CD4-positive, alpha-beta T cell (primary cell): ENCODE measurements around the gene SRP19. TPM values are rescaled to one million over a fixed set of nuclear protein-coding genes. Genes with fewer than 3 reads are reported as not detected.

Experiments
- ATAC-seq: fragments of 200-7000 bp; cut with Tn5 transposase; one replicate; pipeline ENCODE4 v1.10.0; 2022; ENCODE audit warnings: mild to moderate bottlenecking; ENCODE audit not compliant: poor library complexity
- CTCF ChIA-PET: fragments of 350-600 bp; sonication (Branson Sonifier 250); formaldehyde crosslinking; loops from one replicate; lab custom pipeline; 2021; ENCODE audit warnings: antibody characterized with exemption, inconsistent platforms; lab: Charles Lee
- POLR2A ChIA-PET: fragments of 350-600 bp; sonication (Branson Sonifier 250); formaldehyde crosslinking; loops from one replicate; lab custom pipeline; 2021; ENCODE audit warnings: antibody characterized with exemption, inconsistent platforms; lab: Charles Lee
- DNase-seq, 14 experiments: peaks; one replicate each; pipeline ENCODE4 v3.0.0-alpha.2; 2013 to 2020; ENCODE audit warnings: mixed read lengths in 2 of 14
- H3K27ac ChIP-seq, 2 donors: one replicate each; pipeline versions ENCODE4 v1.5.1 to v1.7.0; 2013; ENCODE audit warnings: low read length in 2 of 2, low read depth in 1 of 2, mild to moderate bottlenecking in 1 of 2
- H3K27me3 ChIP-seq, 2 experiments: 1 replicate in 1 of 2; 2 replicates in 1 of 2; pipeline versions ENCODE4 v1.6.1 to v1.7.0; 2013; ENCODE audit warnings: low read length in 2 of 2, control low read depth in 1 of 2, mild to moderate bottlenecking in 1 of 2, moderate library complexity in 1 of 2; ENCODE audit not compliant: insufficient read depth in 2 of 2, control insufficient read depth in 1 of 2
- H3K36me3 ChIP-seq: one replicate; pipeline ENCODE4 v1.6.1; 2013; ENCODE audit warnings: low read length, control low read depth; ENCODE audit not compliant: insufficient read depth
- H3K4me1 ChIP-seq: one replicate; pipeline ENCODE4 v1.6.1; 2013; ENCODE audit warnings: low read length, control low read depth; ENCODE audit not compliant: insufficient read depth
- H3K4me3 ChIP-seq: one replicate; pipeline ENCODE4 v1.5.1; 2013; ENCODE audit warnings: mild to moderate bottlenecking, low read length, moderate library complexity
- H3K9me3 ChIP-seq, 2 experiments: 1 replicate in 1 of 2; 2 replicates in 1 of 2; pipeline versions ENCODE4 v1.6.1 to v1.7.0; 2013; ENCODE audit warnings: low read length in 2 of 2, mild to moderate bottlenecking in 2 of 2, control low read depth in 1 of 2, moderate library complexity in 1 of 2; ENCODE audit not compliant: control insufficient read depth in 1 of 2, insufficient read depth in 1 of 2
- H3K27ac Mint-ChIP-seq: one replicate; pipeline ENCODE4 v1.8.0; 2020; ENCODE audit warnings: mixed read lengths
- H3K27me3 Mint-ChIP-seq: one replicate; pipeline ENCODE4 v1.8.0; 2021; ENCODE audit warnings: mixed read lengths
- H3K36me3 Mint-ChIP-seq: one replicate; pipeline ENCODE4 v1.8.0; 2021; ENCODE audit warnings: low read depth, mixed read lengths
- H3K4me1 Mint-ChIP-seq: one replicate; pipeline ENCODE4 v1.8.0; 2021; ENCODE audit warnings: low read depth, mixed read lengths
- H3K4me3 Mint-ChIP-seq: one replicate; pipeline ENCODE4 v1.8.0; 2020; ENCODE audit warnings: mild to moderate bottlenecking, mixed read lengths
- H3K9me3 Mint-ChIP-seq: one replicate; pipeline ENCODE4 v1.8.0; 2020; ENCODE audit warnings: mixed read lengths
- CTCF ChIP-seq: fragments of 200-600 bp; IDR thresholded peaks from one replicate; pipeline ENCODE4 v1.8.0; 2022; ENCODE audit warnings: antibody characterized with exemption, mild to moderate bottlenecking
- intact Hi-C, 2 experiments: fragments of 100-400 bp; cut with DNase I in 1 of 2; cut with micrococcal nuclease in 1 of 2; formaldehyde crosslinking; loops; one replicate each; pipeline versions ENCODE4 v1.15.1 to v1.9.0; 2023 to 2025; cut with DNase I, micrococcal nuclease
- total RNA-seq, 174 experiments: library from RNA in 2 of 174; stranded (reverse) in 2 of 174; gene quantifications; one replicate each; pipeline ENCODE4 v1.2.3 and lab custom pipeline; 2021 to 2026

The SRP19 gene
- total RNA-seq, 2 experiments from 2014 or later: 40.2 to 40.8 TPM

GRCh38 chr5:112870966-112871365 lies 9.9 kb downstream of the SRP19 start:
- ChIA-PET CTCF (no interaction called here), POLR2A (no interaction called here)
- DNase-seq (no peak), ATAC-seq (no peak)
- no peaks in the 10 kb centered on the region for H3K27me3 ChIP-seq
- Mint-ChIP-seq H3K27me3 (no peaks in the 10 kb centered on the region), H3K4me1 (peaks cover 32% of the 10 kb centered on the region), H3K36me3 (peaks cover 68% of the 10 kb centered on the region), H3K27ac (no peak overlapping the region), H3K9me3 (no peaks in the 10 kb centered on the region), H3K4me3 (no peak overlapping the region)
- TF ChIP-seq CTCF: no peak
- H3K4me3 ChIP-seq: no peak overlapping the region
- H3K4me1 ChIP-seq: peaks cover 20% of the 10 kb centered on the region
- H3K36me3 ChIP-seq: peaks cover 48% of the 10 kb centered on the region
- intact Hi-C loops: no loop called here
- no peaks in the 10 kb centered on the region for H3K9me3 ChIP-seq
- H3K27ac ChIP-seq: no peak overlapping the region

GRCh38 chr5:112876362-112876761 lies 15.3 kb downstream of the SRP19 start:
- no peak for ATAC-seq
- Mint-ChIP-seq H3K4me3 (no peak overlapping the region), H3K27me3 (no peaks in the 10 kb centered on the region), H3K4me1 (peaks cover 33% of the 10 kb centered on the region), H3K36me3 (peaks cover 57% of the 10 kb centered on the region), H3K9me3 (no peaks in the 10 kb centered on the region), H3K27ac (no peak overlapping the region)
- no peaks in the 10 kb centered on the region for H3K27me3 ChIP-seq
- no peak for TF ChIP-seq CTCF
- H3K27ac ChIP-seq: no peak overlapping the region
- POLR2A ChIA-PET: no interaction called here
- H3K9me3 ChIP-seq: no peaks in the 10 kb centered on the region
- H3K4me3 ChIP-seq: no peak overlapping the region
- peaks cover 30% of the 10 kb centered on the region for H3K36me3 ChIP-seq
- peaks cover 29% of the 10 kb centered on the region for H3K4me1 ChIP-seq
- no peak for DNase-seq
- intact Hi-C loops: loop anchor here in 1 of 2 experiments (5.0 kb wide), 1 partner anchor 46 kb away; the partner anchor contains the start of gene REEP5
- CTCF ChIA-PET: no interaction called here

GRCh38 chr5:112878101-112878500 lies 17.0 kb downstream of the SRP19 start:
- POLR2A ChIA-PET: interaction anchor here (0.7 to 1.9 kb wide), 8 partner anchors 8 to 98 kb away, joined by 3 to 12 read pairs (median 4); partner anchors contain the start of genes DCP2, REEP5 and SRP19
- Mint-ChIP-seq H3K4me1 (peaks cover 29% of the 10 kb centered on the region), H3K4me3 (no peak overlapping the region), H3K27ac (peak overlapping the region; percentile 77), H3K36me3 (peaks cover 46% of the 10 kb centered on the region), H3K27me3 (no peaks in the 10 kb centered on the region), H3K9me3 (no peaks in the 10 kb centered on the region)
- no peak for ATAC-seq
- intact Hi-C loops: loop anchor here in 1 of 2 experiments (5.0 kb wide), 1 partner anchor 44 kb away; the partner anchor contains the start of gene REEP5
- peaks cover 40% of the 10 kb centered on the region for H3K36me3 ChIP-seq
- no peak for TF ChIP-seq CTCF
- no peaks in the 10 kb centered on the region for H3K9me3 ChIP-seq
- no peak for DNase-seq
- no peak overlapping the region for H3K4me3 ChIP-seq
- CTCF ChIA-PET: interaction anchor here (0.9 to 1.5 kb wide), 5 partner anchors 9 to 30 kb away, joined by 3 to 4 read pairs (median 3); no protein-coding TSS in a partner anchor
- peak overlapping the region in 1 of 2 donors; percentile 39 for H3K27ac ChIP-seq
- peaks cover 29% of the 10 kb centered on the region for H3K4me1 ChIP-seq
- H3K27me3 ChIP-seq: no peaks in the 10 kb centered on the region
